GM10248 (cell line): ENCODE data around the gene GPC1.

Experiments used
- CTCF ChIA-PET: fragments of 300-600 bp; sonication (Branson Sonifier 250); formaldehyde crosslinking; extraction: SDS; loops from one replicate; lab custom pipeline; 2021; ENCODE audit warnings: antibody characterized with exemption; lab: Yijun Ruan, JAX
- POLR2A ChIA-PET: fragments of 350-650 bp; sonication (Branson Sonifier 250); formaldehyde crosslinking; extraction: SDS; loops from one replicate; lab custom pipeline; 2020; ENCODE audit warnings: antibody characterized with exemption; lab: Yijun Ruan, JAX
- DNase-seq: peaks from one replicate; pipeline ENCODE4 v3.0.0; 2012; ENCODE audit errors: extremely low spot score
- CTCF ChIP-seq: IDR thresholded peaks from 2 replicates; pipeline ENCODE4 v1.5.1; 2012; ENCODE audit warnings: mild to moderate bottlenecking, low read depth; ENCODE audit errors: extremely low read depth, missing control alignments, control extremely low read depth

Gene GPC1

GRCh38 chr2:240401781-240402551, 33.5 kb upstream of the GPC1 start:
- POLR2A ChIA-PET = no interaction called here
- no peak for TF ChIP-seq CTCF
- CTCF ChIA-PET = no interaction called here
- DNase-seq = no peak

- TF ChIP-seq CTCF = no peak
- ChIA-PET POLR2A (no interaction called here), CTCF (no interaction called here)
- DNase-seq = no peak
Observed at GRCh38 chr2:240402566-240403272, 32.7 kb upstream of the GPC1 start.

- DNase-seq = no peak
- ChIA-PET POLR2A (no interaction called here), CTCF (no interaction called here)
- TF ChIP-seq CTCF = no peak
Observed at GRCh38 chr2:240403396-240404104, 31.9 kb upstream of the GPC1 start.

GRCh38 chr2:240404174-240404852, 31.1 kb upstream of the GPC1 start:
- ChIA-PET CTCF (no interaction called here), POLR2A (no interaction called here)
- no peak for TF ChIP-seq CTCF
- DNase-seq = no peak

GRCh38 chr2:240405133-240405532, 30.3 kb upstream of the GPC1 start:
- no peak for DNase-seq
- ChIA-PET CTCF (no interaction called here), POLR2A (no interaction called here)
- no peak for TF ChIP-seq CTCF

GRCh38 chr2:240405684-240406313, 29.7 kb upstream of the GPC1 start:
- no peak for TF ChIP-seq CTCF
- CTCF ChIA-PET = no interaction called here
- POLR2A ChIA-PET = no interaction called here
- no peak for DNase-seq
